GM13977 (cell line): ENCODE measurements around the gene POMT1.

Experiments used
- DNase-seq: peaks from one replicate; pipeline ENCODE4 v3.0.0; 2012; ENCODE audit warnings: low spot score
- in situ Hi-C: fragments of 300-500 bp; cut with MboI; formaldehyde crosslinking; loops from one replicate; pipeline ENCODE4 v1.12.0; 2022; ENCODE audit warnings: low sequenced_read_pairs, low pct_unique_long_range_greater_than_20kb, mixed read lengths, inconsistent platforms; ENCODE audit not compliant: unreplicated experiment
- TF ChIP-seq, protein P1 (sequence below): IDR thresholded peaks from 2 replicates; pipeline ENCODE4 v1.5.1; 2012; ENCODE audit warnings: mild to moderate bottlenecking, control low read depth; ENCODE audit not compliant: insufficient read depth; ENCODE audit errors: extremely low read depth, missing control alignments

POMT1 gene

DNA sequence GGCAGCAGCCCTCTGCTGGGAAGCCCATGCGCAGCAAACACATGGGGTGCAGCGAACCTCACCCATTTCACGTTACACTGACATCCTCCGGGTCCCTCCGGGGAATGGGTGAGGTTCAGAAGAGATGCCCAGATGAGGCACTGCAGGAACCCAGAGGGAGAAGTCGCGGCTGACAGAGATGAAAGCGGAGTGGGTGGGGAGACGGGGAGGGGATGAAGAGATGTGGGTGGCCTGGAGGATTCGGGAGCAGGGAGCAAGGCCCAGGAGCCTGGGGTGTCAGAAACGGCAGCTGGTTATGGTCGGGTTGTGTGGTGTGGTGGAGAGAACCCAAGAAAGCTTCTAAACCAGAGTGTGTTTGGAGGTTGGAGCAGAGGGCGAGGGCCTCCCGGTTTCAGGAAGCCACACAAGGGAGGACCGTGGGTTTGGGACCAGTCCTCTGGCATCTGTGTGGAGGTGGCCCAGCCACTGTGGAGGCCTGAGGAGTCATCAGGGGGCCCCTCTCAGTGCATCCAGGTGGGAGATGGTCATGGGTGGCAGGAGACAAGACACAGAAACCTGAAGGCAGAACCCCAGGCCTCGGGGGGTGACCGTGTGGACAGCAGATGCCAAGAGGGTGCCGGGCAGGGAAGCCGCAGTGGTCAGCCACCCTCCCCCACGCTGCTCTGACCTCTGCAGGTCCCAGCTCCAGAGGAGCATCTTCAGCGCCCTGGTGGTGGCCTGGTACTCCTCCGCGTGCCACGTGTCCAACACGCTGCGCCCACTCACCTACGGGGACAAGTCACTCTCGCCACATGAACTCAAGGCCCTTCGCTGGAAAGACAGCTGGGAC is 19.8 kb downstream of the POMT1 start:
- no peak for DNase-seq
- TF ChIP-seq, protein P1, sequence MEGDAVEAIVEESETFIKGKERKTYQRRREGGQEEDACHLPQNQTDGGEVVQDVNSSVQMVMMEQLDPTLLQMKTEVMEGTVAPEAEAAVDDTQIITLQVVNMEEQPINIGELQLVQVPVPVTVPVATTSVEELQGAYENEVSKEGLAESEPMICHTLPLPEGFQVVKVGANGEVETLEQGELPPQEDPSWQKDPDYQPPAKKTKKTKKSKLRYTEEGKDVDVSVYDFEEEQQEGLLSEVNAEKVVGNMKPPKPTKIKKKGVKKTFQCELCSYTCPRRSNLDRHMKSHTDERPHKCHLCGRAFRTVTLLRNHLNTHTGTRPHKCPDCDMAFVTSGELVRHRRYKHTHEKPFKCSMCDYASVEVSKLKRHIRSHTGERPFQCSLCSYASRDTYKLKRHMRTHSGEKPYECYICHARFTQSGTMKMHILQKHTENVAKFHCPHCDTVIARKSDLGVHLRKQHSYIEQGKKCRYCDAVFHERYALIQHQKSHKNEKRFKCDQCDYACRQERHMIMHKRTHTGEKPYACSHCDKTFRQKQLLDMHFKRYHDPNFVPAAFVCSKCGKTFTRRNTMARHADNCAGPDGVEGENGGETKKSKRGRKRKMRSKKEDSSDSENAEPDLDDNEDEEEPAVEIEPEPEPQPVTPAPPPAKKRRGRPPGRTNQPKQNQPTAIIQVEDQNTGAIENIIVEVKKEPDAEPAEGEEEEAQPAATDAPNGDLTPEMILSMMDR: no peak
- in situ Hi-C loops: no loop called here

- in situ Hi-C loops: no loop called here
- no peak for DNase-seq
- TF ChIP-seq, protein P1: no peak
Measured at GRCh38 chr9:131523086-131523388, 20.3 kb downstream of the POMT1 start.

- TF ChIP-seq, protein P1: no peak
- in situ Hi-C loops: no loop called here
- no peak for DNase-seq
Measured at GRCh38 chr9:131523451-131524435, 21.0 kb downstream of the POMT1 start.

DNA sequence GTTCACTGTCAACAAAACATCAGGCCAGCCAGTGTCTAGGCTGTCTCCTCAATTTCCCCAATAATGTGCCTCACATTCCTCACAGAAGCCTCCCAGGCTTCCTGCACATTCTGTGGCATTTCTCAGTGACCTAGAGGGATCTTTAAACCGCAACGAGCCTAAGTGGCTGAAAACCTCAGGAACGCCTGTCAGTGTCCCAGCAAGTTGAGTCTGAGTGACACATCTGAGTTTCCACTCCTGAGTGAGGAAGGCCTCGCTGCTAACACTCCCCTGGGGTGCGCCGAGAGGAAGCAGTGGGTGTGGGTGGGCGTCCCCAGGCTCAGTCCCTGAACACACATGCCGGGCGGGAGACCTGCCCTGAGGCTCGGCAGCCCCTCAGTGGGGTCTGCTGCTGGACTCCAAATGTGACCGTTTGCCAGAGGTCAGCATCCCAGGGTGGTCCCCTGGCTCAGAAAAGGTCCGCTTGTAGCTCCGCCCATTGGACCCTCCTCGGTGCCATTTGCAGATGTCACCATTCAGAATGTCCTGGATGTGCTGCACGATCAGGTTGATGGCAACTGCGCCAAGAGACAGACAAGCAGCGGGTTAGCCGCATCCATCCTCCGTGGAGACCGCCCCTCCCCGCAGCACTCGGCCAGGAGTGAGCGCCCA is 22.1 kb downstream of the POMT1 start:
- TF ChIP-seq, protein P1: no peak
- in situ Hi-C loops: no loop called here
- no peak for DNase-seq

DNA sequence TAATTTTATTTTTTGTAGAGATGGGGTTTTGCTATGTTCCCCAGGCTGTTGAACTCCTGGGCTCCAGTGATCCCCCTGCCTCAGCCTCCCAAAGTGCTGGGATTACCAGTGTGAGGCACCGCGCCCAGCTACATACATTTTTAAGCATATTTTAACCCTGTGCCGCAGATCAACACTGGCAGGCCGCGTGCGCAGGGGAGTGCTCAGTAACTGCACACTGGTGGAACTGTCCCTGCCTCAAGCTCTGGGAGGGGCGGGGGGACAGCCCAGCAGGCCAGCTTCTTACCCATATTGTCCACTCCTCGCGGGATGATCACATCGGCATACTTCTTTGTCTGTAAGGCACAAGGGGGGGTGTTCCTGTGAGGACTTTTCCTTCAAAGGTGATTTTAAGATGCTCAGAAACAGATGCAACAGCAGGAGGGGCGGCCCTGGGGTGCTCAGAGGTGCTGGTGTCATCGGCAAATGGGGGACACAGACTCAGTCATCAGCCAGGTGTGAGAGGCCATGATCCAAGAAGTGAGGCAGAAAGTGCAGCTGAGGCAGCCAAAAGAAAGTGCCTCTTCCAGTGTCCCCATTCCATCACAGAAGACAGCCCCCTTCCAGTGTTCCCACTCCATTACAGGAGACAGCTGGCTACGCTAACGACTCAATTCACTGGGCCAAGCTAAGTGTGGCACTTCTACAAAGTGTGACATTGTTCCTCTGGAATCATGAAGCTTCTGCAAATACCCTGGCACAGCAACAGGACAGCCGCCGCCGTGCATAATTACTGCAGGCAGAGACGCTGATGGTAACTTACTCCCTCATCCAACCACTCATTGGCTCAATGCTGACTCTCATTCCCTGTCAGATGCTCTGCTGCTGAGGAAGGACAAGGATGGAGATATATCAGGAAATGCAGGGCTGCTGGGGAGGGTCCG is 23.2 kb downstream of the POMT1 start:
- TF ChIP-seq, protein P1: no peak
- in situ Hi-C loops: no loop called here
- DNase-seq: no peak

DNA sequence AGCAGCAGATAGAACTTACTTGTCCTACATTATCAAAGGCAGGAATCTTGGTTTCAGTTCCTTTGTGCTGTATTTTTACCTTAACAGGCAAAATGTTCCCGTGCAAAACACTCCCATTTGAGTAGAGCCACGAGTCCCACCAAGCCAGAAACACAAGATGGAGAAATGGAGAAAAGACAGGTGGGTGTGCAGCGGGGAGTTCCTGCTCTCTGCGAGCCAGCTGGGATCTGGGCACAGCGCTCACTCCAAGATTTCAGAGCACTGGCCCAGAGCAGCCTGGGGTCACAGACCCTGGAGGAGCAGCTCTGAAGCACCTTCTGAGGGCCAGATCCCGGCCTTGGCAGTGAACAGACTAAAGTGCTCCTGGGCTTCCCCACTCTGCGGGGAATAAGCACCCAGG is 25.5 kb downstream of the POMT1 start:
- TF ChIP-seq, protein P1: no peak
- in situ Hi-C loops: no loop called here
- DNase-seq: no peak
